GM21737 (cell line): Measurements from ENCODE around the gene RPL27.
"Not testable (repeated sequence)": the region's sequence is repeated elsewhere in the genome, so short reads cannot be mapped to it uniquely, and the experiment has no call there.

Experiments
- ATAC-seq: cut with Tn5 transposase; IDR thresholded peaks from one replicate; pipeline ENCODE4 v1.9.1; 2021; ENCODE audit warnings: mild to moderate bottlenecking, moderate library complexity; ENCODE audit not compliant: unreplicated experiment

Gene RPL27

GRCh38 chr17:42997984-42998938, at the start of gene RPL27:
Gene RPL27, plus strand, starts transcription at chr17:42998419. Its CDS starts 332 bp downstream, at chr17:42998751.
- ATAC-seq: peak; percentile 90

- ATAC-seq: no peak
Observed at GRCh38 chr17:42950044-42950783, 48.0 kb upstream of the RPL27 start.

DNA sequence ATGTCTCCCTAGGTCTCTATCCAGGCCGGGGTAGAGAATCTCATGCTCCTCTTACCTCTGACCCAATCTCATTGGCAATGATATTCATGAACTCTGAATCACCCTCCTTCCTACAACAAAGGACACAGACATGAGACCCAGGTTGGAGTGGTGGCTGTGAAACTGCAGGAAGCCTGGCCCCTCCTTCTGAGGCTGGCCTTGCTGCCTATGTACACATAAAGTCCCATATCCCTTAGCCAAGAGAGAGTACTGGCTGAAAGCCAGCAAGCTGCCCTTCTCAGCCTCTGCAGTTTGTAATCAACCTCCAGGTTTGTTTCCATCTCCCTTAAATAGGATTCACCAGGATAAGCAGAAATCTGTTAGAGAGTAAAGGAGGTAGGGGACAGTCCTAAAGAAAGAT, 44.5 kb upstream of the RPL27 start:
- ATAC-seq: no peak

- peak; percentile 85 for ATAC-seq
Observed at GRCh38 chr17:42964161-42964932, 33.9 kb upstream of the RPL27 start, which contains the start of gene AARSD1. Gene AARSD1, minus strand, starts transcription at chr17:42964454. Its CDS starts 14 bp downstream, at chr17:42964440.

- ATAC-seq: no peak
Observed at GRCh38 chr17:42967925-42968324, 30.3 kb upstream of the RPL27 start.

DNA sequence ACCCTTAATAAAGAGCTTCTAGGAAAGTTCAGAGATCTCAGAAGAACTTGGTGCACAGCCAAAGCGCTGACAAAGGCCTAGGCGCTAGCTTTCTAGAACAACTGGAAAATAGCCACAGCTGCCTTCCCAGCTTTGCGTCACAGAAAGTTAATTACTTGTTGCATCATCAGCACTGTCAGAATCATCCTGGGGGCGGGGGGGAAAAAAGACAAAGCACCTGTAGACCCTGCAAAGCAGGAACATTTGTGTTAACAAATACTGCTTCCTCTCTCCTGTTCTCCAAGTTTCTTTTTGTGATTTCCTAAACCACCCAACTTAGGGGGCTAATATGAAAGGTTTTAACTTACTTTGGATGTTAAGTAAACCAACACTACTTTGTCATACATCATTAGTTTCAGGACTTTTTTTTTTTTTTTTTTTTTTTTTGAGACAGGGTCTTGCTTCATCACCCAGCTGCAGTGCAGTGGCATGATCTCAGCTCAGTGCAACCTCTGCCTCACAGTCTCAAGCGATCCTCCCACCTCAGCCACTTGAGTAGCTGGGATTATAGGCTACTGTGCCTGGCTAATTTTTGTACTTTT, 29.1 kb upstream of the RPL27 start:
- ATAC-seq: no peak

DNA sequence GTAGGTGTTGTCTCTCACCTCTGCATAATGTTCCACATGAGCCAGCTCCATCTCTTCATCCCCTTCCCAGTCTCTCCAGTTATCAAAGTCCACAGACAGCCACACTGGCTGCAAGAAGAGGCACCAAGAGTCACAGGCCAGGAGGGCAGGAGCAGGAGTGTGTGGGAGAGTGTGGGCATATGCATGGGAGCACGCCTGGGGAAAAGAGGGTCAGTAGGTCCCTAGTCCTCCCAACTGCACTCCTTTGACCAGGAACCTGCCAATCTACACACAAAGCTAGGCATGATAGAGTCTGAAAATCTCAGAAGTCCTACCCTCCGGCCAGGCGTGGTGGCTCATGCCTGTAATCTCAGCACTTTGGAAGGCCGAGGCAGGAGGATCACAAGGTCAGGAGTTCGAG, 26.6 kb upstream of the RPL27 start:
- no peak for ATAC-seq

GRCh38 chr17:42973323-42973722, 24.9 kb upstream of the RPL27 start:
- not testable (repeated sequence) for ATAC-seq

GRCh38 chr17:42975265-42975664, 23.0 kb upstream of the RPL27 start:
- ATAC-seq: no peak

DNA sequence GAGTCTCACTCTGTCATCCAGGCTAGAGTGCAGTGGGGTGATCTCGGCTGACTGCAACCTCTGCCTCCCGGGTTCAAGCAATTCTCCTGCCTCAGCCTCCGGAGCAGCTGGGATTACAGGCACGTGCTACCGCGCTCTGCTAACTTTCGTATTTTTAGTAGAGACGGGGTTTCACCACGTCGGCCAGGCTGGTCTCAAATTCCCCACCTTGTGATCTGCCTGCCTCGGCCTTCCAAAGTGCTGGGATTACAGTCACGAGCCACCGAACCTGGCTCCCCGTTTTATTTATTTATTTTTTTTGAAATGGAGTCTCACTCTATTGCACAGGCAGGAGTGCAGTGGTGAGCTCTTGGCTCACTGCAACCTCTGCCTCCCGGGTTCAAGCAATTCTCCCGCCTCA, 22.5 kb upstream of the RPL27 start:
- ATAC-seq: not testable (repeated sequence)

- ATAC-seq: peak; percentile 28
Observed at GRCh38 chr17:42979511-42980273, 18.5 kb upstream of the RPL27 start, which contains the start of gene PTGES3L. Gene PTGES3L, minus strand, starts transcription at chr17:42980080. Its CDS starts 27 bp downstream, at chr17:42980053.

GRCh38 chr17:42980274-42980765, 17.9 kb upstream of the RPL27 start, which contains the start of gene RUNDC1:
Gene RUNDC1, plus strand, starts transcription at chr17:42980565. Its CDS starts 12 bp downstream, at chr17:42980577.
- ATAC-seq: peak; percentile 71

DNA sequence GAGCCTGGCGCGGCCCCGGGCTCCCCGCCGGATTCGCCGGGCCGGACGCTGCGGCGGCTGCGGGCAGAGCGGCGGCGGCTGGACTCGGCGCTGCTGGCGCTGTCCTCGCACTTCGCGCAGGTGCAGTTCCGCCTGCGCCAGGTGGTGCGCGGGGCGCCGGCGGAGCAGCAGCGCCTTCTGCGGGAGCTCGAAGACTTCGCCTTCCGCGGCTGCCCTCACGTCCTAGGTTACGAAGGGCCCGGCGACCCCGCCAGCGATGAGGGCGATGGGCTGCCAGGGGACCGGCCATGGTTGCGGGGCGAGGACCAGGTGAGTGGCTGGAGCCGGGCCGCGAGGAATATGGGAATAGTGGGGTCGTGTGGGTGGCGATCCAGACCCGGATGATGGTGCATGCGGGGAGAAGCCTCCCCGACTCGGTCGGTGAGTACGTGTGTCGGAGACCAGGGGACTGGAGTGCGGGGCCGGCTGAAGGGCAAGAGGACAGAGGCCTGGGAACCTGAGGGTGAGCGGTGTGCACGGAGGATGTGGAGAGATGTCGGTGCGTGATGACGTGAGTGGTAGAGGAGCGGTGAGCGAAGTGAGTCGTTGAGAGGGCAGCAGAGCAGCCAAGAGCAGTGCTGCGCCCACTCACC, 17.3 kb upstream of the RPL27 start:
- peak; percentile 39 for ATAC-seq

DNA sequence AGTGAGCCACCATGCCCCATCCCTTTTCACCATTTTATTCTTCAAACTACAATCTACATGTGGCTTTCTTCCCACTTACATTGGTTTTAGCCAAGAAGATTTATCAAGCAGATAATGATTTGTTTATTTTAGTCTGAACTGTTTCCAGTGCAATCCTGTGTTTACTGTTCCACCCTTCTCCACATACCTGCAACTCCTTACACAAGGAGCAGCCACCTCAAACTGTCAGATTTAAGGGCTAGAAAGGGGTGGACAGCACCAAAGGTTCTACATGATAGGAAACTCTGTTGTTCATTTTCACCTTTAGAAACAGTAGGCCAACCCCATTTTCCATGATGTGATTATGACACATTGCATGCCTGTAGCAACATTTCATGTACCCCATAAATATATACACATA, 16.0 kb upstream of the RPL27 start:
- ATAC-seq: no peak

GRCh38 chr17:42985225-42985624, 13.0 kb upstream of the RPL27 start:
- peak; percentile 43 for ATAC-seq

DNA sequence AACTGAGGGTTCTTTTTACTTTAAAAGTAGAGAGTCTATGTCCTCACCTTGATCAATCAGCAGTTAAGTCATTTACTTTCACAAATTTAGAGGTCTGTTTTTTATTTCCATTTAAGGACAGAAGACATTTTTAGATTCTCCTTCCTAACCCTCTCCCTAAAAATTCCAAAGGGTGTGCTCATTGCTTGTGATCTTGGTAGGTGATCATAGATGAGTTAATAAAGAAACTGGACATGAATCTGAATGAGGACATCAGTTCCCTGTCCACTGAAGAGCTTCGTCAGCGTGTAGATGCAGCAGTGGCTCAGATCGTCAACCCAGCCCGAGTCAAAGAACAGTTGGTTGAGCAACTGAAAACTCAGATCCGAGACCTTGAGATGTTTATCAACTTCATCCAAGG, 9.1 kb upstream of the RPL27 start:
- ATAC-seq: no peak

GRCh38 chr17:42989726-42990652, 8.2 kb upstream of the RPL27 start:
- ATAC-seq: no peak

- no peak for ATAC-seq
Observed at GRCh38 chr17:42991471-42991870, 6.7 kb upstream of the RPL27 start.
